Measurements from ENCODE around the gene PLK5.

The PLK5 gene

DNA sequence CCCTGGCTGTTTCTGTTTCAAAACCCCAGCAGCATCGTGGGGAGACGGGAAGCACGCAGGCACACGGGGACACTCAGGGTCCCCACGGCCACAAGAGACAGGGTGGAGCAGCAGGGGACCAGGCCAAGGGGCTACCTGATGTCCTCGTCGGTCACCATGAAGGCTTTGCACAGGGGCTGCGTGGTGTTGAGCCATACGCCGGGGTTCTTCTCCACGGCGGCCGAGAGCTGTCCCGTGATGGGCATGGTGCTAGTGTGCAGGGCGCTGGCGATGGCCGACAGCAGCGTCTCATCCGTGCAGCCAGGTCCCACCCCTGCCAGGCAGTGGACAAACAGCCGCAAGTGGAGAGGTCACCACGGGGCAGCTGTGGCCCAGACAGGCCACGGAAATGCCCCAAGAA, 57.1 kb downstream of the PLK5 start:
- no peak overlapping the region for H3K4me3 ChIP-seq (ENCODE audit: low read depth, low read length)
- TF ChIP-seq, protein P1, sequence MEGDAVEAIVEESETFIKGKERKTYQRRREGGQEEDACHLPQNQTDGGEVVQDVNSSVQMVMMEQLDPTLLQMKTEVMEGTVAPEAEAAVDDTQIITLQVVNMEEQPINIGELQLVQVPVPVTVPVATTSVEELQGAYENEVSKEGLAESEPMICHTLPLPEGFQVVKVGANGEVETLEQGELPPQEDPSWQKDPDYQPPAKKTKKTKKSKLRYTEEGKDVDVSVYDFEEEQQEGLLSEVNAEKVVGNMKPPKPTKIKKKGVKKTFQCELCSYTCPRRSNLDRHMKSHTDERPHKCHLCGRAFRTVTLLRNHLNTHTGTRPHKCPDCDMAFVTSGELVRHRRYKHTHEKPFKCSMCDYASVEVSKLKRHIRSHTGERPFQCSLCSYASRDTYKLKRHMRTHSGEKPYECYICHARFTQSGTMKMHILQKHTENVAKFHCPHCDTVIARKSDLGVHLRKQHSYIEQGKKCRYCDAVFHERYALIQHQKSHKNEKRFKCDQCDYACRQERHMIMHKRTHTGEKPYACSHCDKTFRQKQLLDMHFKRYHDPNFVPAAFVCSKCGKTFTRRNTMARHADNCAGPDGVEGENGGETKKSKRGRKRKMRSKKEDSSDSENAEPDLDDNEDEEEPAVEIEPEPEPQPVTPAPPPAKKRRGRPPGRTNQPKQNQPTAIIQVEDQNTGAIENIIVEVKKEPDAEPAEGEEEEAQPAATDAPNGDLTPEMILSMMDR (IDR thresholded peaks at IDR 0.05; ENCODE audit: low read depth, low read length), result no peak

DNA sequence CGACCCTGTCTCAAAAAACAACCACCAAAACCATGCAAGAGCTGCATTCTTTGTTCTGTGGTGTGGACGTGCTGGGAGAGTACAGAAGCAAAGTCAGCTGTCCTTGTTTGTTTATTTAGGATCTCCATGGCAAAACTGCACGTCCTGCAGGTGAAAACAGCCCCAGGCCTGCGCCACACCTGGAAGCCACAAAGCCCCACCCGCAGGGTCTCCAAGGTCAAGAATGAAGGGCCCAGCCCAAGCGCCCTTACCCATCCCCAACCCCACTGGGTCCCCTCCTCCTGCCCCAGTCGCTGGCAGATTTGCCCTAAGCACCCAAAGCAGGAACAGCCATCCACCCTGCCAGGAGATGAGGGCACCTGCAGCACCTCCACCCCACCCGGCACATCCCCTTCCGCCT, 58.3 kb downstream of the PLK5 start:
- H3K4me3 ChIP-seq (ENCODE audit: low read depth, low read length), result no peak overlapping the region
- TF ChIP-seq, protein P1 (IDR thresholded peaks at IDR 0.05; ENCODE audit: low read depth, low read length), result no peak

DNA sequence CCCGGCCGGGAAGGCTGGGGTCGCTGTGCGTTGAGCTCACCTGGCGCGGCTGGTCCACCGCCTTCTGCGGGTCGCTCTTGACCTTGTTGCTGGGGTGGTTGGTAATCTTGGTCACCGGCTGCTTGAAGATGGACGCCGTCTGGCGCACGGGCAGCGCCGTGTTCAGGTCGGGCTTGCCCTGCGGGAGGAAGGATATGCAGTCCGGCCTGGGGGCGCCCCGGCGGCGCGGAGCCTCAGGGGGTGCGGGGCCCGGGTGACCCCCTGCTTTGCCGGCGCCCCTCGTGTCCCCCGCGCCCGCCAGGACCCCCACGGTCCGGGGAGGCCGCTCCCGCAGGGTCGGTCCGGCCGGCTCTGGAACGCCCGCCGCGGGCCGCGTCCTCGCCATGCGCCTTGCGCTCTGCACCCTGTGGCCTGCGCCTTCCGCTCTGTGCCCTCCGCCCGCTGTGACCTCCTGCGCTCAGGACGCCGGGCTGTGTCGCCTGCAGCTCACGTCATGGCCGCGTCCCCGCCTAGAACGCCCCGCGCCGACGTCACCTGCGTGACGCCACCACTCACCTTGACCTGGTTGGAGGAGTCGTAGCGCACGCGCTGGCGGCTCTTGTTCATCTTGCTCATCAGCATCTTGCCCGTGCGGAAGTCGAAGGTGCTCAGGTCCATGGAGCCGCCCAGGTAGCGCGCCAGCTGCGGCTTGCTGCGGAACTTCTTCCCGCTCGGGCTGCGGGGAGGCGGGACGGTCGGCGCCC, 60.8 kb downstream of the PLK5 start:
- TF ChIP-seq, protein P1 (IDR thresholded peaks at IDR 0.05; ENCODE audit: low read depth, low read length), result no peak
- no peak overlapping the region for H3K4me3 ChIP-seq (ENCODE audit: low read depth, low read length)

DNA sequence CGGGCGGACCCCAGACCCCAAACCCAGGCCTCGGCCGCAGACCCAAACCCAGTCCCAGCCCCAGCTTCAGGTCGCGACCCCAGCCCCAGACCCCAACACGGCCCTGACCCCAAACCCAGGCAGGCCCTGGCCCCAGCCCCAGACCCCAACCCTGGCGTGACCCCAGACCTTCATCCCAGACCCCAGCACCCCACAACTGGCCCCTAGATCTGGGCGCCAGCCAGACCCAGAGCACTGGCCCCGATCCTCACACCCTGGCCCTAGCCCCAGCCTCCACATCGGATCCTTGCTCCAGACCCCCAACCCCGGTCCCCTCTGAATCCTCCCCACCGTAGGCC, 61.3 kb downstream of the PLK5 start:
- no peak overlapping the region for H3K4me3 ChIP-seq (ENCODE audit: low read depth, low read length)
- TF ChIP-seq, protein P1 (IDR thresholded peaks at IDR 0.05; ENCODE audit: low read depth, low read length), result no peak
